Measurements from ENCODE around the gene MARCHF6.

GRCh38 chr5:10348258-10348657 is 5.2 kb upstream of the MARCHF6 start:
- TF ChIP-seq CHD1 (IDR thresholded peaks at IDR 0.05; ENCODE audit: low read depth, low read length) (no peak), CEBPB (IDR thresholded peaks at IDR 0.05; ENCODE audit: low read depth, low read length) (no peak), TAF7 (optimal IDR thresholded peaks at IDR 0.05; ENCODE audit: borderline replicate concordance, low read depth, low read length) (no peak)

Data from H1 (cell line).